Lower lobe of right lung (tissue), 2 donors: ENCODE measurements around the gene RTP5. TPM values are rescaled to one million over a fixed set of nuclear protein-coding genes. Genes with fewer than 3 reads are reported as not detected.

Experiments used
- ATAC-seq, 2 donors: fragments of 200-7000 bp; cut with Tn5 transposase; one replicate each; pipeline ENCODE4 v1.9.1; 2020 to 2022; ENCODE audit warnings: mild to moderate bottlenecking in 2 of 2, moderate library complexity in 2 of 2
- DNase-seq: peaks from one replicate; pipeline ENCODE4 v3.0.0-alpha.2; 2020
- H3K27ac ChIP-seq: fragments of 200-600 bp; one replicate; pipeline ENCODE4 v1.8.0; 2022
- H3K27me3 ChIP-seq: fragments of 200-600 bp; one replicate; pipeline ENCODE4 v1.8.0; 2022; ENCODE audit warnings: low read depth
- H3K36me3 ChIP-seq: fragments of 200-600 bp; one replicate; pipeline ENCODE4 v1.8.0; 2022; ENCODE audit warnings: mild to moderate bottlenecking
- H3K4me1 ChIP-seq: fragments of 200-600 bp; one replicate; pipeline ENCODE4 v1.8.0; 2022
- H3K4me3 ChIP-seq: fragments of 200-600 bp; one replicate; pipeline ENCODE4 v1.8.0; 2022; ENCODE audit warnings: mild to moderate bottlenecking
- H3K9me3 ChIP-seq: fragments of 200-600 bp; one replicate; pipeline ENCODE4 v1.8.0; 2022
- CTCF ChIP-seq: fragments of 200-600 bp; IDR thresholded peaks from one replicate; pipeline ENCODE4 v1.8.0; 2022; ENCODE audit warnings: antibody characterized with exemption, mild to moderate bottlenecking
- intact Hi-C: fragments of 100-400 bp; cut with DNase I; formaldehyde crosslinking; loops from one replicate; pipeline ENCODE4 v1.11.0; 2022
- total RNA-seq: library from RNA; stranded (reverse); fragmentation: NEBNext Ultra II Directional; extraction: Animal tissue kit (Norgen Biotek cat#: 25700); gene quantifications from one replicate; pipeline ENCODE4 v1.2.1, GENCODE V29; 2021
- donor health status: DM: no; HTN: yes; CAD: no; lungs with severe emphysema.

Gene RTP5
- total RNA-seq, 1 donor from 2014 or later: not detected

GRCh38 chr2:241900251-241901017 is 30.9 kb downstream of the RTP5 start:
- no peak for ATAC-seq
- Histone ChIP-seq H3K27ac (no peak overlapping the region), H3K36me3 (no peaks in the 10 kb centered on the region), H3K27me3 (no peaks in the 10 kb centered on the region), H3K4me1 (peaks cover 6% of the 10 kb centered on the region), H3K4me3 (no peak overlapping the region), H3K9me3 (no peaks in the 10 kb centered on the region)
- no peak for TF ChIP-seq CTCF
- DNase-seq: peak; percentile 41
- intact Hi-C loops: no loop called here

GRCh38 chr2:241901018-241901380 is 31.5 kb downstream of the RTP5 start:
- DNase-seq: peak; percentile 41
- H3K27ac ChIP-seq: no peak overlapping the region
- no peak for ATAC-seq
- H3K27me3 ChIP-seq: no peaks in the 10 kb centered on the region
- no peak for TF ChIP-seq CTCF
- intact Hi-C loops: no loop called here
- H3K36me3 ChIP-seq: no peaks in the 10 kb centered on the region
- peaks cover 6% of the 10 kb centered on the region for H3K4me1 ChIP-seq
- no peaks in the 10 kb centered on the region for H3K9me3 ChIP-seq
- H3K4me3 ChIP-seq: no peak overlapping the region

GRCh38 chr2:241901500-241902351 is 32.2 kb downstream of the RTP5 start:
- DNase-seq (peak; percentile 54), ATAC-seq (peak; percentile 22 to 70)
- Histone ChIP-seq H3K4me3 (peak overlapping the region; percentile 27), H3K36me3 (no peaks in the 10 kb centered on the region), H3K9me3 (no peaks in the 10 kb centered on the region), H3K27ac (no peak overlapping the region), H3K27me3 (no peaks in the 10 kb centered on the region), H3K4me1 (peaks cover 6% of the 10 kb centered on the region)
- TF ChIP-seq CTCF: no peak
- intact Hi-C loops: no loop called here

GRCh38 chr2:241902357-241902991 is 32.9 kb downstream of the RTP5 start:
- peaks cover 6% of the 10 kb centered on the region for H3K4me1 ChIP-seq
- ATAC-seq (peak in 1 of 2 donors; percentile 26), DNase-seq (peak; percentile 40)
- TF ChIP-seq CTCF: no peak
- no peaks in the 10 kb centered on the region for H3K36me3 ChIP-seq
- no peak overlapping the region for H3K27ac ChIP-seq
- intact Hi-C loops: no loop called here
- H3K4me3 ChIP-seq: no peak overlapping the region
- H3K9me3 ChIP-seq: no peaks in the 10 kb centered on the region
- no peaks in the 10 kb centered on the region for H3K27me3 ChIP-seq

GRCh38 chr2:241903121-241904010 is 33.8 kb downstream of the RTP5 start:
- peaks cover 6% of the 10 kb centered on the region for H3K4me1 ChIP-seq
- no peak for TF ChIP-seq CTCF
- intact Hi-C loops: no loop called here
- H3K4me3 ChIP-seq: no peak overlapping the region
- H3K36me3 ChIP-seq: no peaks in the 10 kb centered on the region
- no peak for ATAC-seq
- no peaks in the 10 kb centered on the region for H3K27me3 ChIP-seq
- H3K27ac ChIP-seq: no peak overlapping the region
- peak; percentile 35 for DNase-seq
- H3K9me3 ChIP-seq: no peaks in the 10 kb centered on the region
